ENCODE data around the gene SLCO1C1.
"Not testable (repeated sequence)": the region's sequence is repeated elsewhere in the genome, so short reads cannot be mapped to it uniquely, and the experiment has no call there.

SLCO1C1 gene

GRCh38 chr12:20722142-20722541, 27.0 kb downstream of the SLCO1C1 start:
- no peak for TF ChIP-seq CTCF (IDR thresholded peaks at IDR 0.05; ENCODE audit: low read depth, low read length)
- H3K4me3 ChIP-seq (replicated peaks in 1 of 2; ENCODE audit: low read depth in 2 of 2, low read length in 2 of 2) = no peak overlapping the region
- no peak for DNase-seq (ENCODE audit: low read depth in 2 of 2)

- TF ChIP-seq CTCF (IDR thresholded peaks at IDR 0.05; ENCODE audit: low read depth, low read length) = no peak
- H3K4me3 ChIP-seq (replicated peaks in 1 of 2; ENCODE audit: low read depth in 2 of 2, low read length in 2 of 2) = no peak overlapping the region
- DNase-seq (ENCODE audit: low read depth in 2 of 2) = peak in 1 of 2 donors; percentile 7
These were observed 36.1 kb downstream of the SLCO1C1 start for GRCh38 chr12:20731274-20731673.

GRCh38 chr12:20740972-20741371, 45.8 kb downstream of the SLCO1C1 start:
- no peak for TF ChIP-seq CTCF (IDR thresholded peaks at IDR 0.05; ENCODE audit: low read depth, low read length)
- no peak overlapping the region for H3K4me3 ChIP-seq (replicated peaks in 1 of 2; ENCODE audit: low read depth in 2 of 2, low read length in 2 of 2)
- no peak for DNase-seq (ENCODE audit: low read depth in 2 of 2)

- H3K4me3 ChIP-seq (replicated peaks in 1 of 2; ENCODE audit: low read depth in 2 of 2, low read length in 2 of 2) = no peak overlapping the region
- TF ChIP-seq CTCF (IDR thresholded peaks at IDR 0.05; ENCODE audit: low read depth, low read length) = no peak
- DNase-seq (ENCODE audit: low read depth in 2 of 2) = no peak
These were observed 53.1 kb downstream of the SLCO1C1 start for GRCh38 chr12:20748198-20748597.

- no peak for DNase-seq (ENCODE audit: low read depth in 2 of 2)
- no peak for TF ChIP-seq CTCF (IDR thresholded peaks at IDR 0.05; ENCODE audit: low read depth, low read length)
- no peak overlapping the region for H3K4me3 ChIP-seq (replicated peaks in 1 of 2; ENCODE audit: low read depth in 2 of 2, low read length in 2 of 2)
These were observed 55.9 kb downstream of the SLCO1C1 start for GRCh38 chr12:20751046-20751445.

GRCh38 chr12:20777420-20777819, 82.3 kb downstream of the SLCO1C1 start:
- no peak overlapping the region for H3K4me3 ChIP-seq (replicated peaks in 1 of 2; ENCODE audit: low read depth in 2 of 2, low read length in 2 of 2)
- DNase-seq (ENCODE audit: low read depth in 2 of 2) = no peak
- no peak for TF ChIP-seq CTCF (IDR thresholded peaks at IDR 0.05; ENCODE audit: low read depth, low read length)

- no peak for DNase-seq (ENCODE audit: low read depth in 2 of 2)
- H3K4me3 ChIP-seq (replicated peaks in 1 of 2; ENCODE audit: low read depth in 2 of 2, low read length in 2 of 2) = no peak overlapping the region
- TF ChIP-seq CTCF (IDR thresholded peaks at IDR 0.05; ENCODE audit: low read depth, low read length) = no peak
These were observed 83.8 kb downstream of the SLCO1C1 start for GRCh38 chr12:20778969-20779368.

GRCh38 chr12:20779971-20780370, 84.8 kb downstream of the SLCO1C1 start:
- DNase-seq (ENCODE audit: low read depth in 2 of 2); H3K4me3 ChIP-seq (replicated peaks in 1 of 2; ENCODE audit: low read depth in 2 of 2, low read length in 2 of 2): not testable (repeated sequence)

GRCh38 chr12:20783796-20784357, 88.7 kb downstream of the SLCO1C1 start:
- not testable (repeated sequence) for DNase-seq (ENCODE audit: low read depth in 2 of 2); H3K4me3 ChIP-seq (replicated peaks in 1 of 2; ENCODE audit: low read depth in 2 of 2, low read length in 2 of 2)

All from cardiac fibroblast (primary cell).